ENCODE measurements around the gene RERG.

RERG gene

GRCh38 chr12:15220915-15221885 lies at the start of gene RERG:
Gene RERG (minus strand): TSS chr12:15221417. CDS start chr12:15217489, 3,928 bp downstream.
- TF ChIP-seq, protein P1, sequence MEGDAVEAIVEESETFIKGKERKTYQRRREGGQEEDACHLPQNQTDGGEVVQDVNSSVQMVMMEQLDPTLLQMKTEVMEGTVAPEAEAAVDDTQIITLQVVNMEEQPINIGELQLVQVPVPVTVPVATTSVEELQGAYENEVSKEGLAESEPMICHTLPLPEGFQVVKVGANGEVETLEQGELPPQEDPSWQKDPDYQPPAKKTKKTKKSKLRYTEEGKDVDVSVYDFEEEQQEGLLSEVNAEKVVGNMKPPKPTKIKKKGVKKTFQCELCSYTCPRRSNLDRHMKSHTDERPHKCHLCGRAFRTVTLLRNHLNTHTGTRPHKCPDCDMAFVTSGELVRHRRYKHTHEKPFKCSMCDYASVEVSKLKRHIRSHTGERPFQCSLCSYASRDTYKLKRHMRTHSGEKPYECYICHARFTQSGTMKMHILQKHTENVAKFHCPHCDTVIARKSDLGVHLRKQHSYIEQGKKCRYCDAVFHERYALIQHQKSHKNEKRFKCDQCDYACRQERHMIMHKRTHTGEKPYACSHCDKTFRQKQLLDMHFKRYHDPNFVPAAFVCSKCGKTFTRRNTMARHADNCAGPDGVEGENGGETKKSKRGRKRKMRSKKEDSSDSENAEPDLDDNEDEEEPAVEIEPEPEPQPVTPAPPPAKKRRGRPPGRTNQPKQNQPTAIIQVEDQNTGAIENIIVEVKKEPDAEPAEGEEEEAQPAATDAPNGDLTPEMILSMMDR (IDR thresholded peaks at IDR 0.05; ENCODE audit: low read depth, low read length): peak; percentile 83
- DNase-seq (ENCODE audit: extremely low read depth, low read depth): peak; percentile 27

- DNase-seq (ENCODE audit: extremely low read depth, low read depth): no peak
- TF ChIP-seq, protein P1 (IDR thresholded peaks at IDR 0.05; ENCODE audit: low read depth, low read length): no peak
Measured at GRCh38 chr12:15270591-15270990, 49.4 kb upstream of the RERG start.

DNA sequence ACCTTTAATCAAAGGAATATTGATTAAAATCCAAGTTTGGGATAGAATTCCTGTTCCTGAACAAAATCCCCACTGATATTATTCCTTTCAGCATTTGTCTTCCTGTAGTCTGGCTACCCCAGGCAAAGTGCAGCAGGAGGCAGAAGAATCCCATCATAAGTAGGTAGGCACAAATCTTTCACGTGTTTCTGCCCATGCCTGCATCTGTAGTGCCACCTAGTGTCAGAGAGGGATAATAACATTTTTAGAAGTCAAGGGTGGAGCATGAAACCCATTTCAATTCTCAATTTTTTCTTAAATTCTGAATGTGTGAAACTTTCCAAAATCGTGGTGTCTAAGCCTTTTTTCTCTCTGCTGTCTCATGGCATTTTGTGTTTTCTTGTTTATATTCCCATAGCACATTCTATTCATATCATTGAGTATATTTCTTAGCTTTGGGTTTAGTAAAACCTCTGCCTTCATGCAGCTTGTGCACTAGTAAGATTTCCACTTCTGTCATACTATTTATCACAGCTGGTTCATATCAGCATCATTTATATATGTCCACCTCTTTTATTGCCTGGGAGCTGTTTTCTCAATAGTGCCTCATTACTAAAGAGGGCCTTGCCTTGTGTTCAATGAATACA lies 47.8 kb upstream of the RERG start:
- DNase-seq (ENCODE audit: extremely low read depth, low read depth): no peak
- TF ChIP-seq, protein P1 (IDR thresholded peaks at IDR 0.05; ENCODE audit: low read depth, low read length): peak; percentile 86

DNA sequence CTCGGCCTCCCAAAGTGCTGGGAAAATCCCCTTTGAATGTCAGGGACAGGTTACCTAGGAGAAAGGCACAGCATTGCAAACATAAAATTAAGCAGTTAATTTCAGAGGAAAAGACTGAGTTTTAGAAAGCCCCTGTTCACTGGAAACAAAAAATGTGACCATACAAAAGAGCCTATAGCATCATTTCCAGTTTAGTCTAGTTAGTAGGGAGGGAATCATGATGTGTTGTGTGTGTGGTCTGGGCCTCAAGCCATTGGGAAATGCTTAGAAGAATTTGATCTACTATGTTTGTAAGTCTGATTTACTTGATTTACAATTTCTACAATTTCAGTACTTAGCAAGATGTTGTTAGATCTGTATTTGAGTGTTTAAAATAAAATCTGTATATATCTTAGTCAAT lies 47.1 kb upstream of the RERG start:
- TF ChIP-seq, protein P1 (IDR thresholded peaks at IDR 0.05; ENCODE audit: low read depth, low read length): no peak
- DNase-seq (ENCODE audit: extremely low read depth, low read depth): no peak

DNA sequence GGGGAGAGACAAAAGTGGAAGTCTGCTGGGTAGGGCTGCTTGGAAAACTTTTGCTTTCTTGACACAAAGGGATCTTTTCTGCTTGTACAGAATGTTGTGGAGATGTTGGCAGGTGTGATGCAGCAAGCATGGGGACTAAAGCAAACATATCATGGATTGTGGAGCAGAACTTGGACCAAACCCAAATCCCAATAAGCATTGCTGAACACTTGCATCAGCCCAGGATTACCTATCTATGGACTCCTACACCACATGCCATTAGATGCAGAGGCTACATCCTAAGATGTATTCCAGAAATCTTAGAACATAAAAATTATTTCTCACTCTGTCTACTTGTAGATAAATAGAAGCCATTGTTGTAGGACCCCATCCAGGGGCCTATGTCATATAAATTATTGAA lies 44.7 kb upstream of the RERG start:
- TF ChIP-seq, protein P1 (IDR thresholded peaks at IDR 0.05; ENCODE audit: low read depth, low read length): no peak
- no peak for DNase-seq (ENCODE audit: extremely low read depth, low read depth)

DNA sequence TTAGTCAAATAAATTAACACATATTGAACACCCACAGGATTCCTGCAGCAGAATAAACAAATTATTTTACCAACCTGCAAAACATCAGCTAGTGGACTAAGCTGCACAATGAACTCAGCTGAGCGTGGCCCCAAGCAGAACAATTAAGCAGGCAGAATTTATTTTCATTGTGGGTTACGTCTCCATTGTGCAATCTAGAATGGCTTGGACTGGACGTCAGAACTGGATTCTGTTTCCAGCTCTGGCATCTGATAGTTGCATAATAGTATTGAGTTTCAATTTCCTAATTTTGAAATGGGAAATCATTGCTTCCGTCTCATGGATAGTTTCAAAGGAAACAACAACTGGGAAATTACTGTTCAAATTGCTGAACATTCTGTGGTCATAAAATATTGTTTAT lies 35.5 kb upstream of the RERG start:
- DNase-seq (ENCODE audit: extremely low read depth, low read depth): peak; percentile 54
- TF ChIP-seq, protein P1 (IDR thresholded peaks at IDR 0.05; ENCODE audit: low read depth, low read length): no peak

DNA sequence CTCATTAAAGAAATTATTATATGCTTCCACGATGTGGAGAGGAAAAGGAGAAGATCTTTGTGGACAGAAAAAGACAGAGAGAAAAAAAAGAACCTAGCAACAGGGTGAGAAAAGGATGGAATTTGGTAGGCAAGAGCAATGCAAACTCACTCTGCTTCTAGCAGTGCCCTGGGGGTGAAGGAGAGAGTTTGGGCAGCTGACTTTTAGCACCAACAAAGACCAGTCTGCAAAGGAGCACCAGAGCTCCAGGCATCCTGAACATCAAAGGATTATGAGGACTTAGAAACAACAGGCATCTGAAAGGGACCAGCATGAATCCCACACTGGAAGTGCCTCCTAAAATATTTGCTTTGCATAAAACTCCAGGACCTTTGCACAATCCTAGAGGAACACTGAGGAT lies 32.8 kb upstream of the RERG start:
- TF ChIP-seq, protein P1 (IDR thresholded peaks at IDR 0.05; ENCODE audit: low read depth, low read length): no peak
- DNase-seq (ENCODE audit: extremely low read depth, low read depth): no peak
